EL (cell line): ENCODE data around the gene MPPED1.

Source experiments
- DNase-seq: peaks from one replicate; pipeline ENCODE4 v3.0.0-alpha.2; 2016

MPPED1 gene

GRCh38 chr22:43412808-43413795, 1.3 kb downstream of the MPPED1 start:
- DNase-seq = no peak

- no peak for DNase-seq
Observed at GRCh38 chr22:43413826-43414225, 2.0 kb downstream of the MPPED1 start.

DNA sequence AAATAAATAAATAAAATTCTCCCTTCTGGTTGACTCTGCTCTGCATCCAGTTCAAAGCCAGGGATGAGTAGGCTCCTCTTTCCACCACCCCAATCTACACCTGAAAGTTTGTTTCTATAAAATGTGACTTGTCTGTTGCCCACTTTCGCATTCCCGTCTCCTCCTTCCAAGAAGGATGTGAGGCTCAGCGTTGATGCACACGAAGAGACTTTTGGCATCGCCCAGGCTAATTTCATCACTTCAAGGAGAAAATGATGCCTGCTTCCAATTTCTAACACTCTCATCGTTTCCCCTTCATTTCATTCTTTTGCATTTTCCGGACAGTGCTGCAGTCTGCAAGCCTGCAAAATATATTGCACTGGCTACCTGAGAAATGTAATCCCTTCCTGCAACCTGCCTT, 3.9 kb downstream of the MPPED1 start:
- no peak for DNase-seq

- DNase-seq = no peak
Observed at GRCh38 chr22:43417555-43417954, 5.7 kb downstream of the MPPED1 start.

- no peak for DNase-seq
Observed at GRCh38 chr22:43418079-43418825, 6.4 kb downstream of the MPPED1 start.

DNA sequence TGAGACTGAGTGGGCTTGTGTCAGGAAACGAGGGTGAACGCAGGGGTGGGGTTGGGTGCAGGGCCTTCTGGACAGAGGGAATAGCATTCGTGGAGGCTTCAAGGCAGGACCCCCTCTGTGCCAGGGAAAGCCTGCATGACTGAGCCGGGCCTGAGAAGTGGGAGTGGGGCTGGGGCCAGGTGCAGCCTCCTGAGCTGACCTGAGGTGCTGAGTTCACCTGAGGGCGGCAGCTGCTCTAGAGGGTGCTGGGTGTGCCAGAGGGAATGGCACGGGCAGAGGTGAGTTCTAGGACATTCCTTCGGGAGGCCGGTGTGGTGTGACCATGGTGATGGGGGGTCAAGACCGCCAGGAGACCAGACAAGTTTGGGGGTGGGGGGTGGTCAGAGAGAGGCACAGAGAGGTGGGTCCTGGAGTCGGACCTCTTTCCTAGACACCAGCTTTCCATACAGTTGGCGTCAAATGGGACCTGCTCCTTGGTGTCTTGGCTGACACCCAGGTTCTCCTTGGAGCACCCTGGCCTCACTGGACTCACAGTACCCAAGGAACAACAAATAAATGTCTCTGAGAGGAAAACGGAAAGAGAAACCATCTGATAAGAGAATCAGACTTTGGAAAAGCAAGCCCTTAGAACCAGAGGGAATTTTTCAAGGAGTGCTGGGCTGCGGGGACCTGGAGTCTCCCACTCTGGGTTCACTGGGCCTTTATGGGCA, 7.7 kb downstream of the MPPED1 start:
- no peak for DNase-seq

- no peak for DNase-seq
Observed at GRCh38 chr22:43421046-43421665, 9.3 kb downstream of the MPPED1 start.

GRCh38 chr22:43421914-43422615, 10.3 kb downstream of the MPPED1 start:
- no peak for DNase-seq

- DNase-seq = no peak
Observed at GRCh38 chr22:43423046-43423445, 11.2 kb downstream of the MPPED1 start.

GRCh38 chr22:43424201-43424600, 12.4 kb downstream of the MPPED1 start:
- no peak for DNase-seq

- DNase-seq = no peak
Observed at GRCh38 chr22:43424666-43425630, 13.1 kb downstream of the MPPED1 start.

DNA sequence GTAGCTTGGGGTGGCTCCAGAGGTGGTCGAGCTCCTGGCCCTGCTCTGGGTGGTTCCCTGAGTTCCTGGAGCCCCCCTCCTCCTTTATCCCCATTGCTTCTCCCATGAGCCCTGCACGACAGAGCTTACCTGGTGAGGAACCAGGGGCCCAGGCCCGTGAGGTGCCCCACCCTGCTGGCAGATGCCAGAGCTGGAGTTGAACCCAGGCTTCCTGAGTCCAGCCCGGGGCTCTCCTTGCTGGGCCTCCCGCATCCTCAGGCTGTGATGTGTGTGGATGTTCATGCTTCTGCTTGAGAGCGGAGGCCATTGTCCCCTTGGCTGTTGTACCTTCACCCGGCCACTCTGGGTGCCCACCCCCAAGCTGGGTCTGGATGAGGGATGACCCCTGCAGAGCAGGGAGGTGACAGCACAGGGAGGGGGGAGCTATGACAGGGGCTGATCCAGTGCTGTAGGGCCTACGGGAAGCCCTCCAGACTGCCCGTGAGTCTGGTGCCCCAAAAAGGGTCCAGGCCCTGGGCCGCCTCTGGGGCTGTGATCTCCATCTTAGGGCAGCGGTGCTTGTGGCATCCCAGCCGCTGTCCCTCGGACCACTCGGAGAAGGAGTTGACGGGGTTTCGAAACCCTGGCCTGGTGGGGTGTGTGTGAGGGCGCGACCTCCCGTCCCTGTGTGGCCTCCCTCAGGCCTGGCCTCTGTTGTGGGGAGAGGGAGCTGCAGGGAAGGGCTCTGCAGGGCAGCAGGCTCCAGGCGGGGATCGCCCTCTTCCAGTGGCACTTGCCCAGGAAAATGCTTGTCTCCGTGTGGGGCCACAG, 14.4 kb downstream of the MPPED1 start:
- DNase-seq = no peak

DNA sequence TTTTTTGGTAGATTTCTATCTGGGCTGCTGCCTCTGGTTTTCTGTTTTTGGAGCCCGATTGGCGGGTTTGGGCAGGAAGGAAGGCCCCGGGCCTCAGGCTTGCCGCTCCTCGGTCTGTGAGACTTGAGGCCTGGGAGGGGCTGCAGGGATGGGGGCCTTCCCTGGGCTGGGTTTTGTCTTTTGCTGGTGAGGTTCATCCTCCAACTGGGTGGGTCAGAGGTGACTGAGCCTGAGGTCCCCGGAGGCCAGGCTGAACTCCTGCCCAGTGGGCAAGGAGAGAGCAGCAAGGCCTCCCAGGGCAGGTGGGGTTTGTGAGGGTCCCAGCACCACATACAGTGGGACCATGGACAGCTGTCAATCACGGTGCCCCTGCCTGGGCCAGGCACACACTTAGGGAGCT, 15.0 kb downstream of the MPPED1 start:
- DNase-seq = no peak

- no peak for DNase-seq
Observed at GRCh38 chr22:43427296-43428004, 15.6 kb downstream of the MPPED1 start.

GRCh38 chr22:43428005-43428485, 16.2 kb downstream of the MPPED1 start:
- no peak for DNase-seq

DNA sequence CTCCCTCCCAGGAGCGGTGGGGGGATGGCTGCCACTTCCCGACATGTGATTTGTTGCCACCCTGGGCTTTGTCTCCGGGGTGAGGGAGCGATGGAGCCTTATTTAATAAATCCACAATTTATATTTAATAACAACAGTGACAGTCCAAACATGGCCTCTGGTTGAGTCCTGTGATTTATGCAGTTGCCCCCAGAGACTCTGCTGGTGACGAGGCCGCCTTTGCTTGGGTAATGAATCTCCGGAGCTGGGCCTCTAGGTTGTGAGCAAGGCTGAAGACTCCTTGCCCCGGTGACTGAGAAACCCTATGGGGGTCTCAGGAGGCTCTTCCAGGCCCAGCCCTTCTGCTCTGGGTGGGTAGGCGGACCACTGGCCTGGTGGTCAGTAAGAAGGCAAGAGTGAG, 16.7 kb downstream of the MPPED1 start:
- no peak for DNase-seq

- no peak for DNase-seq
Observed at GRCh38 chr22:43429426-43429825, 17.6 kb downstream of the MPPED1 start.

GRCh38 chr22:43431808-43432554, 20.2 kb downstream of the MPPED1 start:
- no peak for DNase-seq
